ENCODE data around the gene ARPC2. TPM values are rescaled to one million over a fixed set of nuclear protein-coding genes. Genes with fewer than 3 reads are reported as not detected.
A peak's percentile ranks its signal among the peaks of the same experiment; 100 is the strongest.

ARPC2 gene
- total RNA-seq, 1 experiment from 2014 or later, result 213 TPM

- Histone ChIP-seq H3K4me2 (ENCODE audit: low read length) (peak overlapping the region; percentile 85), H3K36me3 (ENCODE audit: low read depth, low read length) (peaks cover 5% of the 10 kb centered on the region; the same call in 1 of the 2 replicates), H3K79me2 (ENCODE audit: low read length) (peaks cover 23% of the 10 kb centered on the region), H3K27ac (ENCODE audit: low read length) (peak overlapping the region; percentile 98), H3K9me3 (ENCODE audit: low read length) (no peaks in the 10 kb centered on the region), H3K4me3 (ENCODE audit: low read length) (peak overlapping the region; percentile 19; the same call in 1 of the 2 replicates), H3K4me1 (ENCODE audit: insufficient read depth, low read length) (peaks cover 61% of the 10 kb centered on the region), H2AFZ (ENCODE audit: low read length) (no peak overlapping the region), H3K9ac (ENCODE audit: low read length) (peak overlapping the region; percentile 79), H3K27me3 (ENCODE audit: low read length) (no peaks in the 10 kb centered on the region), H4K20me1 (ENCODE audit: low read length) (no peaks in the 10 kb centered on the region), H3F3A (ENCODE audit: low read length, unreplicated experiment) (peaks cover 6% of the 10 kb centered on the region), H3K9me2 (replicated peaks; ENCODE audit: low read length) (no peaks in the 10 kb centered on the region)
- BruUV-seq (replicated peaks), result no TSS peak
- ChIA-PET CTCF (interaction anchor here (1.2 kb wide), 1 partner anchor 9 kb away, joined by 5 read pairs; no protein-coding TSS in a partner anchor), POLR2A (ENCODE audit: unreplicated experiment) (no interaction called here)
- intact Hi-C loops (cut with micrococcal nuclease), result no loop called here
- ATAC-seq (peak; percentile 9), DNase-seq (peak; percentile 96)
- TF ChIP-seq CTCF (conservative IDR thresholded peaks at IDR 0.05; ENCODE audit: low read depth, low read length) (no peak), EZH2phosphoT487 (IDR thresholded peaks at IDR 0.05; ENCODE audit: borderline replicate concordance, low read length) (no peak), EZH2 (IDR thresholded peaks at IDR 0.05; ENCODE audit: low read length, unreplicated experiment) (no peak)
Measured at GRCh38 chr2:218282173-218282991, 65.4 kb downstream of the ARPC2 start.

GRCh38 chr2:218284106-218284811, 67.3 kb downstream of the ARPC2 start:
- POLR2A ChIA-PET (ENCODE audit: unreplicated experiment), result no interaction called here
- Histone ChIP-seq H3K36me3 (ENCODE audit: low read depth, low read length) (0 out of 2 replicates have a peak, but pooled peaks cover 2% of the 10 kb centered on the region), H3K79me2 (ENCODE audit: low read length) (peaks cover 31% of the 10 kb centered on the region), H3F3A (ENCODE audit: low read length, unreplicated experiment) (peaks cover 6% of the 10 kb centered on the region), H3K9me3 (ENCODE audit: low read length) (no peaks in the 10 kb centered on the region), H3K27ac (ENCODE audit: low read length) (peak overlapping the region; percentile 98), H3K4me3 (ENCODE audit: low read length) (peak overlapping the region; percentile 45; the same call in 1 of the 2 replicates), H3K27me3 (ENCODE audit: low read length) (no peaks in the 10 kb centered on the region), H4K20me1 (ENCODE audit: low read length) (no peaks in the 10 kb centered on the region), H3K9me2 (replicated peaks; ENCODE audit: low read length) (no peaks in the 10 kb centered on the region), H3K9ac (ENCODE audit: low read length) (peak overlapping the region; percentile 79), H2AFZ (ENCODE audit: low read length) (peak overlapping the region; percentile 71), H3K4me2 (ENCODE audit: low read length) (peak overlapping the region; percentile 85), H3K4me1 (ENCODE audit: insufficient read depth, low read length) (peaks cover 74% of the 10 kb centered on the region)
- CTCF ChIA-PET, result interaction anchor here (1.2 kb wide), 1 partner anchor 11 kb away, joined by 7 read pairs; no protein-coding TSS in a partner anchor
- DNase-seq (peak; percentile 89), ATAC-seq (peak; percentile 50)
- no TSS peak for BruUV-seq (replicated peaks)
- intact Hi-C loops (cut with micrococcal nuclease), result no loop called here
- TF ChIP-seq CTCF (conservative IDR thresholded peaks at IDR 0.05; ENCODE audit: low read depth, low read length) (no peak), EZH2 (IDR thresholded peaks at IDR 0.05; ENCODE audit: low read length, unreplicated experiment) (no peak), EZH2phosphoT487 (IDR thresholded peaks at IDR 0.05; ENCODE audit: borderline replicate concordance, low read length) (no peak)
